Stimulated activated effector memory CD8-positive, alpha-beta T cell treated with anti-CD3 and anti-CD28 coated beads, Interleukin-12 subunit alpha, Interleukin-12 subunit beta, amount 100 ng/mL, for 72 hours (primary cell): Measurements from ENCODE around the gene GJC1.
A peak's percentile ranks its signal among the peaks of the same experiment; 100 is the strongest.

ENCODE experiments used
- ATAC-seq: fragments of 150-1000 bp; cut with Tn5 transposase; 2 replicates; pipeline ENCODE4 v1.10.0; 2021
- DNase-seq, 2 donors: peaks; one replicate each; pipeline ENCODE4 v3.0.0; 2021 to 2022; ENCODE audit warnings: low spot score in 2 of 2
- H3K27ac Mint-ChIP-seq: one replicate; pipeline ENCODE4 v1.8.0; 2022; ENCODE audit warnings: mild to moderate bottlenecking, mixed read lengths
- H3K36me3 Mint-ChIP-seq: one replicate; pipeline ENCODE4 v1.8.0; 2022; ENCODE audit warnings: mild to moderate bottlenecking, mixed read lengths
- H3K4me1 Mint-ChIP-seq: one replicate; pipeline ENCODE4 v1.8.0; 2022; ENCODE audit warnings: mixed read lengths
- H3K4me3 Mint-ChIP-seq: one replicate; pipeline ENCODE4 v1.8.0; 2022; ENCODE audit warnings: mild to moderate bottlenecking, mixed read lengths
- H3K9me3 Mint-ChIP-seq: one replicate; pipeline ENCODE4 v1.8.0; 2022; ENCODE audit warnings: mixed read lengths

Gene GJC1

GRCh38 chr17:44829523-44830358 is at the start of gene GJC1:
Gene GJC1, minus strand, starts transcription at chr17:44830287. Its CDS starts 24,470 bp downstream, at chr17:44805817.
- ATAC-seq (peak; percentile 72), DNase-seq (peak; percentile 10 to 62)
- Mint-ChIP-seq H3K36me3 (peaks cover 6% of the 10 kb centered on the region), H3K4me3 (peak within 1 kb of the TSS; percentile 84), H3K27ac (peak within 1 kb of the TSS; percentile 26), H3K4me1 (peaks cover 9% of the 10 kb centered on the region), H3K9me3 (no peaks in the 10 kb centered on the region)

GRCh38 chr17:44879376-44879775 is 49.3 kb upstream of the GJC1 start:
- Mint-ChIP-seq H3K4me1 (no peaks in the 10 kb centered on the region), H3K36me3 (peaks cover 100% of the 10 kb centered on the region), H3K27ac (no peak overlapping the region), H3K4me3 (no peak overlapping the region), H3K9me3 (no peaks in the 10 kb centered on the region)
- DNase-seq (no peak), ATAC-seq (no peak)

- no peaks in the 10 kb centered on the region for H3K9me3 Mint-ChIP-seq
- H3K27ac Mint-ChIP-seq: no peak overlapping the region
- ATAC-seq (no peak), DNase-seq (no peak)
- H3K36me3 Mint-ChIP-seq: peaks cover 100% of the 10 kb centered on the region
- no peak overlapping the region for H3K4me3 Mint-ChIP-seq
- H3K4me1 Mint-ChIP-seq: no peaks in the 10 kb centered on the region
Observed at GRCh38 chr17:44878627-44879221, 48.6 kb upstream of the GJC1 start.

GRCh38 chr17:44877121-44877520 is 47.0 kb upstream of the GJC1 start:
- Mint-ChIP-seq H3K9me3 (no peaks in the 10 kb centered on the region), H3K4me3 (no peak overlapping the region), H3K4me1 (no peaks in the 10 kb centered on the region), H3K27ac (no peak overlapping the region), H3K36me3 (peaks cover 100% of the 10 kb centered on the region)
- ATAC-seq (no peak), DNase-seq (no peak)

- no peaks in the 10 kb centered on the region for H3K9me3 Mint-ChIP-seq
- H3K4me1 Mint-ChIP-seq: no peaks in the 10 kb centered on the region
- no peak overlapping the region for H3K27ac Mint-ChIP-seq
- DNase-seq (no peak), ATAC-seq (no peak)
- no peak overlapping the region for H3K4me3 Mint-ChIP-seq
- H3K36me3 Mint-ChIP-seq: peaks cover 100% of the 10 kb centered on the region
Observed at GRCh38 chr17:44875761-44876160, 45.7 kb upstream of the GJC1 start.

- Mint-ChIP-seq H3K4me1 (no peaks in the 10 kb centered on the region), H3K9me3 (no peaks in the 10 kb centered on the region), H3K36me3 (peaks cover 100% of the 10 kb centered on the region), H3K27ac (peak overlapping the region; percentile 50), H3K4me3 (no peak overlapping the region)
- DNase-seq (no peak), ATAC-seq (no peak)
Observed at GRCh38 chr17:44872131-44872768, 42.2 kb upstream of the GJC1 start.

- Mint-ChIP-seq H3K36me3 (peaks cover 100% of the 10 kb centered on the region), H3K9me3 (no peaks in the 10 kb centered on the region), H3K4me1 (no peaks in the 10 kb centered on the region), H3K4me3 (no peak overlapping the region), H3K27ac (peak overlapping the region; percentile 50)
- no peak for DNase-seq
- ATAC-seq: no peak
Observed at GRCh38 chr17:44871556-44871955, 41.5 kb upstream of the GJC1 start.

GRCh38 chr17:44867841-44868240 is 37.8 kb upstream of the GJC1 start:
- ATAC-seq (no peak), DNase-seq (no peak)
- Mint-ChIP-seq H3K9me3 (no peaks in the 10 kb centered on the region), H3K4me3 (no peak overlapping the region), H3K36me3 (peaks cover 100% of the 10 kb centered on the region), H3K27ac (peak overlapping the region; percentile 60), H3K4me1 (no peaks in the 10 kb centered on the region)

GRCh38 chr17:44865931-44866330 is 35.8 kb upstream of the GJC1 start:
- Mint-ChIP-seq H3K4me3 (no peak overlapping the region), H3K27ac (no peak overlapping the region), H3K4me1 (no peaks in the 10 kb centered on the region), H3K36me3 (peaks cover 100% of the 10 kb centered on the region), H3K9me3 (no peaks in the 10 kb centered on the region)
- DNase-seq (no peak), ATAC-seq (no peak)

GRCh38 chr17:44865231-44865660 is 35.2 kb upstream of the GJC1 start:
- Mint-ChIP-seq H3K36me3 (peaks cover 100% of the 10 kb centered on the region), H3K4me1 (no peaks in the 10 kb centered on the region), H3K4me3 (no peak overlapping the region), H3K27ac (no peak overlapping the region), H3K9me3 (no peaks in the 10 kb centered on the region)
- peak; percentile 69 for ATAC-seq
- DNase-seq: peak; percentile 53 to 76

- H3K36me3 Mint-ChIP-seq: peaks cover 100% of the 10 kb centered on the region
- H3K9me3 Mint-ChIP-seq: no peaks in the 10 kb centered on the region
- H3K4me3 Mint-ChIP-seq: no peak overlapping the region
- no peak overlapping the region for H3K27ac Mint-ChIP-seq
- no peaks in the 10 kb centered on the region for H3K4me1 Mint-ChIP-seq
- DNase-seq (no peak), ATAC-seq (no peak)
Observed at GRCh38 chr17:44864831-44865230, 34.7 kb upstream of the GJC1 start.

GRCh38 chr17:44863061-44863918 is 33.2 kb upstream of the GJC1 start:
- Mint-ChIP-seq H3K36me3 (peaks cover 100% of the 10 kb centered on the region), H3K27ac (no peak overlapping the region), H3K9me3 (no peaks in the 10 kb centered on the region), H3K4me1 (no peaks in the 10 kb centered on the region), H3K4me3 (no peak overlapping the region)
- ATAC-seq (no peak), DNase-seq (no peak)

GRCh38 chr17:44862278-44862914 is 32.3 kb upstream of the GJC1 start:
- peaks cover 100% of the 10 kb centered on the region for H3K36me3 Mint-ChIP-seq
- no peak for DNase-seq
- ATAC-seq: no peak
- H3K27ac Mint-ChIP-seq: no peak overlapping the region
- no peak overlapping the region for H3K4me3 Mint-ChIP-seq
- H3K9me3 Mint-ChIP-seq: no peaks in the 10 kb centered on the region
- no peaks in the 10 kb centered on the region for H3K4me1 Mint-ChIP-seq

GRCh38 chr17:44859701-44860100 is 29.6 kb upstream of the GJC1 start:
- Mint-ChIP-seq H3K4me1 (no peaks in the 10 kb centered on the region), H3K36me3 (peaks cover 100% of the 10 kb centered on the region), H3K9me3 (no peaks in the 10 kb centered on the region), H3K4me3 (no peak overlapping the region), H3K27ac (no peak overlapping the region)
- no peak for ATAC-seq
- no peak for DNase-seq

- Mint-ChIP-seq H3K27ac (peak overlapping the region; percentile 67), H3K4me1 (no peaks in the 10 kb centered on the region), H3K9me3 (no peaks in the 10 kb centered on the region), H3K4me3 (no peak overlapping the region), H3K36me3 (peaks cover 95% of the 10 kb centered on the region)
- DNase-seq (no peak), ATAC-seq (no peak)
Observed at GRCh38 chr17:44854192-44854591, 24.1 kb upstream of the GJC1 start.
